HG03025 (cell line): ENCODE data around the gene RCAN2.

Experiments
- ATAC-seq: cut with Tn5 transposase; IDR thresholded peaks from one replicate; pipeline ENCODE4 v1.9.1; 2021; ENCODE audit warnings: mild to moderate bottlenecking, moderate library complexity; ENCODE audit not compliant: unreplicated experiment, low FRiP score

RCAN2 gene

GRCh38 chr6:46233129-46233528, 258.1 kb downstream of the RCAN2 start:
- no peak for ATAC-seq

DNA sequence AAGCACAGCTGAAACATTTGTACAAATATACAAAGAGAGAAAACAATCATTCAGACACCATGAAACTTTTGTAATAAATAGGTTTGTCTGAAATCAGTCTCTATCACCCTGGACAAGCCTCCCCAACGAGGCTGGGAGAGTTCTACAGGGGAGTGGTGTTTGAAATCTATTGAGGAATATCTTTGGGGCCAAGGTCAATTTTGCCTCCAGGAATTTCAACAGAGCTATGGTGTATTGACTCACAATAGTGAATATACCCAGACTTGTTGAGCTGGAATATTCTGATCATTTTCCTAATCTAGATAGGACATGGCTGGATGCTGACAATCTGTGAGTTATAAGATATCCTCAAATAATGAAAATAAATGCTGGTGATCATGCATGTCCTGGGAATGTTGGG, 269.0 kb downstream of the RCAN2 start:
- ATAC-seq, result no peak

- peak; percentile 58 for ATAC-seq
Observed at GRCh38 chr6:46221222-46221793, 269.9 kb downstream of the RCAN2 start.

- ATAC-seq, result peak; percentile 61
Observed at GRCh38 chr6:46220352-46221221, 270.7 kb downstream of the RCAN2 start.

- no peak for ATAC-seq
Observed at GRCh38 chr6:46219661-46220060, 271.6 kb downstream of the RCAN2 start.

DNA sequence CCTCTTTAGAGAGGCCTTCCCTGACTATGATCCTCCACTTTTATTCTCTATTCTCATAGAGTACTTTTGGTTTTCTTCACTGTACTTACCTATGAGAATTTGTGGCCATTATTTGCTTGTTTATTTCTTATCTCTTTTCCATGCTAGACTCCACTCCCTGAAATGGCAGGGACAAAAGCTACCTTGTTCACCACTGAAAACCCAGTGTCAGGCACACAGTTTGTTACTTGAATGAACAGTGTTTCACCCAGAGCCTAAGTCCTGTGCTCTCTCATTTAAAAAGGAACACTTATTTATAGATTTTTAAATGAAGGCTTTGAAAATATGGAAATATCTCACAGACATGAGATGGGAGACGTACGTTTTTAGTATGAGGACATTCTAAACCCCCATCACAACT, 272.8 kb downstream of the RCAN2 start:
- no peak for ATAC-seq

DNA sequence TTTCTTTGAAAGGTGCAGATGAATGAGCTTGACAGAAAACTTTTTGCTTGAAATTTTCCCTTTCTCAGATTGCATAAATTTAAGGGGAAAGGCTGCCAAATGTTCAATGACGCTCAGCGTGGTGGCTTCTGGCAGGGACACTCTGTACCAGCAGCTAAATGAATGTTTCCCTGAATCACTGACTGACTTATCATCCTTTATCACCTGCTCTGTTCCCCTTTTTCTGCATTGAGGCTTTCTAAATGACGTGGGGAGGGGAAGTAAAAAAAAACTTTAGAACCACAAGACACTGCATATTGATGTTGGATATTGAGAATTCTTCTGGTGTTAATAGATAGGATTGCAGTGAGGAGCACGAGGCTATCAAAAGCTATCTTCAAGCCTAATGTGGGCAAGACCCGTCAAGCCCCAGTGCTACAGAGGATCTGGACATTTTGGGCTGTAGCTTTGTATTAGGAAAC, 273.5 kb downstream of the RCAN2 start:
- peak; percentile 59 for ATAC-seq

GRCh38 chr6:46216879-46217278, 274.4 kb downstream of the RCAN2 start:
- no peak for ATAC-seq

GRCh38 chr6:46215777-46216176, 275.5 kb downstream of the RCAN2 start:
- no peak for ATAC-seq

- no peak for ATAC-seq
Observed at GRCh38 chr6:46215213-46215612, 276.0 kb downstream of the RCAN2 start.

- no peak for ATAC-seq
Observed at GRCh38 chr6:46211917-46212316, 279.3 kb downstream of the RCAN2 start.

DNA sequence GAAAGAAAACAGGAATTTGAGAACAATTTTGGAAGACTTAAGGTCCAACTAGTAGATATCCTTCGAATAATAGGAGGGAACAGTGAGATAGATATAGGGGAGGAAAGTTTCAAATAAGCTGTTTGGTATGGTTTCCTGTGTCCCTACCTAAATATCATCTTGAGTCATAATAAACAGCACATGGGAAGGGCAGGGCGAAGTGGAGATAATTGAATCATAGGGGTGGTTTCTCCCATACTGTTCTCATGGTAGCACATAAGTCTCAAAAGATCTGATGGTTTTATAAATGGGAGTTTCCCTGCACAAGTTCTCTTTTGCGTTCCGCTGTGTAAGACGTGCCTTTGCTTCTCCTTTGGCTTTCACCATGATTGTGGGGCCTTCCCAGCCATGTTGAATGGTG, 281.0 kb downstream of the RCAN2 start:
- no peak for ATAC-seq

- no peak for ATAC-seq
Observed at GRCh38 chr6:46208303-46208702, 282.9 kb downstream of the RCAN2 start.

GRCh38 chr6:46207174-46207573, 284.1 kb downstream of the RCAN2 start:
- no peak for ATAC-seq

- no peak for ATAC-seq
Observed at GRCh38 chr6:46204880-46205650, 286.2 kb downstream of the RCAN2 start.

GRCh38 chr6:46203391-46204177, 287.7 kb downstream of the RCAN2 start:
- ATAC-seq, result no peak

DNA sequence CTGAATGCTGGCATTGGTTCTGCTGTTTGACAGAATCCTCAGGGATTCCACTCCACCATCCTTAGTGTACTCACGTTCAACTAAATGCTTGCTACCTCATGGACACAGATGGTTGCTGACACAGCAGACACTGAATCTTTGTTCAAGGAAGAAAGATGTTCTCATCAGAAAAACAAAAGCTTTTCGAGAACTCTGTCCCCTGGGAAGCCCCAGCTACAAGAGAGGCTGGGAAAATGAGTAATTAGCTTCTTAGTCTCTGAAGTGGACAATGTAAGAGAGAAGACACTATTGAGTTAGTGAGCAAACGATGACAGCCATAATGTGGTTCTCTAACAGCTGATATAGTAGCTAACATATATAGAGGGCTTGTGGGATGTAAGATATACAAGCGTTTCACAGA, 289.5 kb downstream of the RCAN2 start:
- no peak for ATAC-seq

DNA sequence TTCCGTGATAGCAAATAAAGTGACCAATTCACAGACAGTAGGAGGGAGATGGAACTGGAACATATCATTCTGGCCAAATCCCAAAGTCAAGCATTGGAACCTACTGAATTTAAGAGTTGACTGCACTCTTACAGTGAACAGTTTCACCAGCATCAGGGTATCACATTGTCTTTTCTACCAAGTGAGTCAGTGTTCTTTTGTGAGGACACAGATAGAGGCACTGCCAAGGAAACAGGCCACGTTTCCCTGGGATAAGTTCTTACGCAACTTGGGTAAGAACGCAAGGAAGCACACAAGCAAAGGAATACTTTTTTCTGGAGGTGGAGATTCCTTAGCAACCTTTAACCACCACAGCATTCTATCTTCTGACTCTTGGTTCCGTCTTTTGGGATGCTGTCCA, 291.9 kb downstream of the RCAN2 start:
- ATAC-seq, result no peak

DNA sequence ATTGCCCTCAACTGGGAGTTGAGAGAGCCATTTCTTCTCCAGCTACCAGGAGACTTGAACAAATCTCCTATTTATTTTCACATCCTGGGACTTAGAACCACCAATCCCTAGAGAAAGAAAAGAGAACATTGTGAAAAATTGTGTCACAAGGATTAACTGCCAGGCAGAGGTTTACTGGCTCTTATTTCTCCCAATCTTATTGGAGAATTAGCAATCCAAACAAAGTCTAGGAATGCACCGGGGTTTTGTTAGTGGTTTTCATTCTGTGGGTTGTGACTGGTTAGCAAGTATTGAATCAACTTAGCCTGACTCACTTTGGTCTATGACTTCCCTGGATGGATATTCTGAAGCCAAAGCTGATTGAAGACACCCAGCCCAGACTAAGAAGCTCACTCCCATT, 299.3 kb downstream of the RCAN2 start:
- ATAC-seq, result no peak

DNA sequence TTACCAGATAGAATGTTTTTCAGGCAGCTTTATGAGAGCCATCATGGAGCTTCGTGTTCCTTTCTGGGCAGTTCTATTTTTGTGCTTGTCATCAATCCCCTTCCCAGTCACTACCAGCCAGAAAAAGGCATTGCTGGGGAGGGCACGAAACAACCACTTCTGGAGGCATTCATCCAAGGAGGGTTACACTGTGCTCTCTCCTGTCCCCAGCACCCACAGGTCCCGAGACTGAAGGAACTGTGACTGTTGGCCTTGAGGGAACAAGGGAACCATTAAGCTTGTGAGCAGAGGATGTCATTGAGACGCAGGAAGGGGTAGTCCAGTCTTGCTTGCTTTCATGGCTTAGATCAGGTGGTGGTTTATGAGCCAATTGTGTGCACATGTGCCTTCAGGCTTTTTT, 300.4 kb downstream of the RCAN2 start:
- no peak for ATAC-seq

DNA sequence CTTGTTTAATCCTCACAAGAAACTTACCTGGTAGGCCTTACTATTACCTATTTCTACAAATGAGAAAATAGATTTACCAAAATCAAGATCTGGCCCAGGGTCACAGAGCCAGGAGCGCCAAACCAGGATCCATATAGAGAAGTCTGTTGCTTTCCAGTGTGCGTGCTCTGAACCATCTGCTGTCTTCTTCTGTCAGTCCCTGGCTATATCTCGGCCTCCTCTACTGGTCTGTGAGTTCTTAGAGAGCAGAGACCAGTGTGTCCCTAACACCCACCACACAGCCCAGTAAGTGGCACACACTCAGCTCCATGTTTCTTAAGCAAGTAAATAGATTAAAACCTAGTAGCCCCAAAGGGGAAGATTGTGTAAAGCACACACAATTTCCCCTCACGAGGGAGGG, 301.5 kb downstream of the RCAN2 start:
- no peak for ATAC-seq
